NCI-H1436 (cell line): ENCODE measurements around the gene NPAS3.

Experiments used
- DNase-seq: peaks from one replicate; lab custom pipeline; 2025; lab: John Stamatoyannopoulos, UW

Gene NPAS3

GRCh38 chr14:33756833-33757232 lies 818.2 kb downstream of the NPAS3 start:
- no peak for DNase-seq

- no peak for DNase-seq
Measured at GRCh38 chr14:33758547-33758946, 819.9 kb downstream of the NPAS3 start.

GRCh38 chr14:33762161-33762851 lies 823.6 kb downstream of the NPAS3 start:
- no peak for DNase-seq

- DNase-seq = no peak
Measured at GRCh38 chr14:33764876-33765650, 826.4 kb downstream of the NPAS3 start.

GRCh38 chr14:33767586-33768457 lies 829.1 kb downstream of the NPAS3 start:
- no peak for DNase-seq

GRCh38 chr14:33768458-33768830 lies 829.8 kb downstream of the NPAS3 start:
- DNase-seq = no peak

- no peak for DNase-seq
Measured at GRCh38 chr14:33773205-33774030, 834.7 kb downstream of the NPAS3 start.

- no peak for DNase-seq
Measured at GRCh38 chr14:33774161-33774560, 835.5 kb downstream of the NPAS3 start.

GRCh38 chr14:33774723-33775470 lies 836.2 kb downstream of the NPAS3 start:
- DNase-seq = no peak

- DNase-seq = no peak
Measured at GRCh38 chr14:33776871-33777270, 838.2 kb downstream of the NPAS3 start.

GRCh38 chr14:33777681-33778080 lies 839.0 kb downstream of the NPAS3 start:
- DNase-seq = no peak

GRCh38 chr14:33780035-33780434 lies 841.4 kb downstream of the NPAS3 start:
- no peak for DNase-seq

- no peak for DNase-seq
Measured at GRCh38 chr14:33781236-33781635, 842.6 kb downstream of the NPAS3 start.

GRCh38 chr14:33782923-33783322 lies 844.2 kb downstream of the NPAS3 start:
- DNase-seq = peak; percentile 52

GRCh38 chr14:33786091-33786825 lies 847.6 kb downstream of the NPAS3 start:
- no peak for DNase-seq

- DNase-seq = peak; percentile 73
Measured at GRCh38 chr14:33788161-33788560, 849.5 kb downstream of the NPAS3 start.

GRCh38 chr14:33790996-33791395 lies 852.3 kb downstream of the NPAS3 start:
- no peak for DNase-seq

- no peak for DNase-seq
Measured at GRCh38 chr14:33792009-33792719, 853.5 kb downstream of the NPAS3 start.

- DNase-seq = peak; percentile 61
Measured at GRCh38 chr14:33792720-33793368, 854.2 kb downstream of the NPAS3 start.
